Bronchial epithelial cell (primary cell): ENCODE data around the gene TNRC6A. TPM values are rescaled to one million over a fixed set of nuclear protein-coding genes. Genes with fewer than 3 reads are reported as not detected.
"Not testable (repeated sequence)": the region's sequence is repeated elsewhere in the genome, so short reads cannot be mapped to it uniquely, and the experiment has no call there.

ENCODE experiments used
- DNase-seq: peaks from one replicate; pipeline ENCODE4 v3.0.0-alpha.2; 2010; ENCODE audit warnings: low read depth
- FAIRE-seq: peaks from 2 replicates; lab custom pipeline; 2011; peaks lifted over from hg19 to GRCh38; lab: Jason Lieb, UNC
- H3K27me3 ChIP-seq: 2 replicates; pipeline ENCODE4 v1.5.1; 2011; ENCODE audit warnings: low read length; ENCODE audit not compliant: control insufficient read depth, insufficient read depth
- H3K36me3 ChIP-seq: 2 replicates; pipeline ENCODE4 v1.5.1; 2011; ENCODE audit warnings: low read length; ENCODE audit not compliant: control insufficient read depth, insufficient read depth
- H3K4me3 ChIP-seq: 2 replicates; pipeline ENCODE4 v1.5.1; 2011; ENCODE audit warnings: mild to moderate bottlenecking, low read depth, low read length, control low read depth
- total RNA-seq: library from RNA; depleted of rRNA; stranded (reverse); fragments of >200 nt; gene quantifications from 2 replicates; pipeline ENCODE4 v1.2.1, GENCODE V29; 2014
- TF ChIP-seq, protein P1 (sequence below): IDR thresholded peaks from 2 replicates; pipeline ENCODE4 v1.5.1; 2011; ENCODE audit warnings: mild to moderate bottlenecking, moderate library complexity, low read length, control low read depth, inconsistent platforms; ENCODE audit not compliant: insufficient read depth, severe bottlenecking

TNRC6A gene
- total RNA-seq, 1 donor from 2014 or later = 14.2 TPM

GRCh38 chr16:24837969-24838368 is 108.5 kb downstream of the TNRC6A start:
- TF ChIP-seq, protein P1, sequence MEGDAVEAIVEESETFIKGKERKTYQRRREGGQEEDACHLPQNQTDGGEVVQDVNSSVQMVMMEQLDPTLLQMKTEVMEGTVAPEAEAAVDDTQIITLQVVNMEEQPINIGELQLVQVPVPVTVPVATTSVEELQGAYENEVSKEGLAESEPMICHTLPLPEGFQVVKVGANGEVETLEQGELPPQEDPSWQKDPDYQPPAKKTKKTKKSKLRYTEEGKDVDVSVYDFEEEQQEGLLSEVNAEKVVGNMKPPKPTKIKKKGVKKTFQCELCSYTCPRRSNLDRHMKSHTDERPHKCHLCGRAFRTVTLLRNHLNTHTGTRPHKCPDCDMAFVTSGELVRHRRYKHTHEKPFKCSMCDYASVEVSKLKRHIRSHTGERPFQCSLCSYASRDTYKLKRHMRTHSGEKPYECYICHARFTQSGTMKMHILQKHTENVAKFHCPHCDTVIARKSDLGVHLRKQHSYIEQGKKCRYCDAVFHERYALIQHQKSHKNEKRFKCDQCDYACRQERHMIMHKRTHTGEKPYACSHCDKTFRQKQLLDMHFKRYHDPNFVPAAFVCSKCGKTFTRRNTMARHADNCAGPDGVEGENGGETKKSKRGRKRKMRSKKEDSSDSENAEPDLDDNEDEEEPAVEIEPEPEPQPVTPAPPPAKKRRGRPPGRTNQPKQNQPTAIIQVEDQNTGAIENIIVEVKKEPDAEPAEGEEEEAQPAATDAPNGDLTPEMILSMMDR = no peak
- FAIRE-seq = no peak

DNA sequence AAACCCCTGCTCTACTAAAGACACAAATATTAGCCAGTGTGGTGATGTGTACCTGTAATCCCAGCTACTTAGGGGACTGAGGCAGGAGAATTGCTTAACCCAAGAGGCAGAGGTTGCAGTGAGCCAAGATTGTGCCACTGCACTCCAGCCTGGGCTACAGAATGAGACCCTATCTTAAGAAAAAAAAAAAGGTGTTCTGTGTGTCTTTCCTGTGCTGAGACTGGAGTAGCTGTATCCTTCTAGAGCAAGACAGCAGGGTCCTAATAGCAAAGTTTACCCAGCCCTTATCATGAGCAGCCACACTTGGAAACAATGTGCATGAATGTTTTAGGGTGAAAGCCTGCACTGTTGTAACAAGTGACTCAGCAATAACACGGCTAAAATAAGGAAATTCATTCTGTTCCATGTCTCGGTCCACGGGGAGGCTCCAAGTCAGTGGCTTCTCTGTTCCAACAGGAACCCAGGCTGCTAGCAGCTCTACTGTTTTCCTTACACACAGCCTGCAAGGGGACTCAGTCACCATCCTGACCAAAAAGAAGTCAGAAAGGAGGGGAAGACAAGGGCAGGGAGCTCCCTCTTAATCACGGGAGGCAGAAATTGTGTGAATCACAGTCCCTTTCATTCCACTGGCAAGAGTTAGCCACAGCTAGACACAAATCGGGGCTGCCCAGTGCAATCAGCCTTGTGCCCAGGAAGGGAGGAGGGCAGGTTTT is 109.3 kb downstream of the TNRC6A start:
- FAIRE-seq = no peak

More at GRCh38 chr16:24837969-24838368, 108.5 kb downstream of the TNRC6A start:
- no peak overlapping the region for H3K4me3 ChIP-seq
- no peaks in the 10 kb centered on the region for H3K27me3 ChIP-seq
- H3K36me3 ChIP-seq = no peaks in the 10 kb centered on the region
- DNase-seq = no peak

GRCh38 chr16:24839347-24839972 is 110.0 kb downstream of the TNRC6A start:
- TF ChIP-seq, protein P1 = no peak

More for the DNA sequence above, 109.3 kb downstream of the TNRC6A start:
- Histone ChIP-seq H3K36me3 (no peaks in the 10 kb centered on the region), H3K27me3 (no peaks in the 10 kb centered on the region), H3K4me3 (no peak overlapping the region)
- peak; percentile 74 for DNase-seq
- TF ChIP-seq, protein P1 = no peak

DNA sequence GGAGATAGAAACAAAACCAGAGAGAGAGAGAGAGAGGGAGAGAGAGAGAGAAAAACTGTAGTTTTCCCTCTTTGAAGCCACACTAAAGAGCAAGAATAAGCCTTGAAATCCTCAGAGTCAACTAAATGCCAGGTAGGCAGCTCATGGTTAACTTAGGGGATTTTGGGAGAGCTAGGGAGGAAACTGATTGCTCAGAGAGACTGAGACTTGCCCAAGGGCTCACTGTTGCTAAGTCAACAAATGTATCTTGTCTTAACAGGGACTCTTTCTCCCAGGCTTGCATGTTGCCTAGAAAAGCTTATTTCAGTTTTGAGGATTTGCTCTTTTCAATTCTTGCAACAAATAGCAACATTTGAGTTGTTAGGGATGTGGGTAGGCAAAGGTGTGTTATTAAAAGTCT is 111.8 kb downstream of the TNRC6A start:
- TF ChIP-seq, protein P1 = no peak
- peak; percentile 65 for DNase-seq
- Histone ChIP-seq H3K4me3 (no peak overlapping the region), H3K27me3 (no peaks in the 10 kb centered on the region), H3K36me3 (no peaks in the 10 kb centered on the region)
- no peak for FAIRE-seq

More at GRCh38 chr16:24839347-24839972, 110.0 kb downstream of the TNRC6A start:
- Histone ChIP-seq H3K27me3 (no peaks in the 10 kb centered on the region), H3K4me3 (no peak overlapping the region), H3K36me3 (no peaks in the 10 kb centered on the region)
- FAIRE-seq = no peak
- no peak for DNase-seq

DNA sequence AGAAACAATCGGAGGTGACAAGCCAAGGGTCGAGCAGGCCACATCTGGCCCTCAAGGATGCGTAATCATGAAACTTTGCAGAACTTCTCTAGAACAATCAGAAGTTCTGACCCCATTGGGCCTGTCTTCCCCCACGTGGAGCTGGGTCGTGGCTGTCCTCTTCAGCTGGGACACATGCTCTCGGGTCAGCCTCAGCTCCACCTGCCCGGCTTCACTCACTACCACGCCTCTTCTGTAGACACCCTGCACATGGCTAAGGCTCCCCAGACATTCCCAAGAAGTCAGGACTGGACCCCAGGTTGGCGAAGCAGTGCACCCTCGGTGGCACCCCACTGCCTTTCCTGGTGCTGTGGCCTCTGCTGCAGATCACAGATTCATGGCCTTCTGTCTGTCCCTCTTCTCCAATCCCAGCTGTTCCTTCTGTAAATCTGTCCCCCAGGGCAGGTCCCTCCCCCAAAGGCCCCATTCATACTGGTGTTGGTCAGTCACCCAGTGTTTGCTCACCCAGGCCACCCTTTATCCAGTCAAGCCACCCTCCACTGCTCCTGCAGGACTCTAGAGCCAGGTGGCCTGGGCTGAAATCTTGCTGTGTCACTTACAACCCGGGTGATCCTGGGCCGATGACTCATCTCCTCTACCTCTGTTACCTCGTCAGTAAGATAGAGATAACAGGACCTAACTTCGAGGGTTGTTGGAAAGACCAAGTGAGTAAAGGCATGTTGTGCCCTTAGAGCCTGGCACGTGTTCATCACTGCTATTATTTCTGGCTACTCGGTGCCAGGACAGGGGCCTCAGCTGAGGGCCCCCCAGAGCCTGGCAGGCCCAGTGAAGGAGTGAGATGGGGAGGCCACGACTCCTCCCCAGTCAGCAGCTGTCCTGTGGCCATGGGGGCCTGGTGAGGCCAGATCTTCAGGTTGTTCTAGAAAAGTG is 114.9 kb downstream of the TNRC6A start:
- DNase-seq (peak; percentile 64), FAIRE-seq (no peak)
- no peaks in the 10 kb centered on the region for H3K27me3 ChIP-seq
- H3K36me3 ChIP-seq = no peaks in the 10 kb centered on the region
- no peak overlapping the region for H3K4me3 ChIP-seq
- TF ChIP-seq, protein P1 = no peak

DNA sequence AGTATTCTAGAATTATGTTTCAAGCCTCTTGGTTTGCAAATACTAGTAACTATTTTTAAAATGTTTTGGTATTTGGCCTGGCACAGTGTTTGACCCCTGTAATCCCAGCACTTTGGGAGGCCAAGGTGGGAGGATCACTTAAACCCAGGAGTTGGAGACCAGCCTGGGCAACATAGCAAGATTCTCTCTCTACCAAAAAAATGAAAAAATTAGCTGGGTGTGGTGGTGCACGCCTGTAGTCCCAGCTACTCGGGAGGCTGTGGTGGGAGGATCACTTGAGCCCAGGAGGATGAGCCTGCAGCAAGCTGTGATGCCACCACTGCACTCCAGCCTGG is 115.5 kb downstream of the TNRC6A start:
- not testable (repeated sequence) for FAIRE-seq, DNase-seq, H3K4me3 ChIP-seq, H3K27me3 ChIP-seq, H3K36me3 ChIP-seq
